Smooth muscle cell (in vitro differentiated cells): Measurements from ENCODE around the gene LNPEP. TPM values are rescaled to one million over a fixed set of nuclear protein-coding genes. Genes with fewer than 3 reads are reported as not detected.
A peak's percentile ranks its signal among the peaks of the same experiment; 100 is the strongest.

Experiments used
- DNase-seq: peaks from one replicate; lab custom pipeline; 2025; ENCODE audit not compliant: unreplicated experiment; lab: John Stamatoyannopoulos, UW
- H2AFZ ChIP-seq: fragments of 200-600 bp; sonication (generic); 2 replicates; pipeline ENCODE4 v1.6.0; 2016; ENCODE audit warnings: antibody characterized with exemption, low read depth, mild to moderate bottlenecking
- H3F3A ChIP-seq: fragments of 200-600 bp; sonication (generic); 2 replicates; pipeline ENCODE4 v1.6.0; 2017; ENCODE audit warnings: antibody characterized with exemption, low read depth
- H3K27ac ChIP-seq: fragments of 200-600 bp; sonication (generic); 2 replicates; pipeline ENCODE4 v1.5.1; 2016; ENCODE audit warnings: low read depth, mild to moderate bottlenecking
- H3K27me3 ChIP-seq: fragments of 200-600 bp; sonication (generic); 2 replicates; pipeline ENCODE4 v1.6.1; 2016; ENCODE audit warnings: low read depth, mild to moderate bottlenecking
- H3K36me3 ChIP-seq: fragments of 200-600 bp; sonication (generic); 2 replicates; pipeline ENCODE4 v1.5.1; 2016; ENCODE audit warnings: low read depth
- H3K4me1 ChIP-seq: fragments of 200-600 bp; sonication (generic); 2 replicates; pipeline ENCODE4 v1.5.1; 2016; ENCODE audit warnings: low read depth
- H3K4me2 ChIP-seq: fragments of 200-600 bp; sonication (generic); 2 replicates; pipeline ENCODE4 v1.6.0; 2016; ENCODE audit warnings: mild to moderate bottlenecking
- H3K4me3 ChIP-seq: fragments of 200-600 bp; sonication (generic); 2 replicates; pipeline ENCODE4 v1.5.1; 2016; ENCODE audit warnings: mild to moderate bottlenecking
- H3K79me2 ChIP-seq: fragments of 200-600 bp; sonication (generic); 2 replicates; pipeline ENCODE4 v1.6.0; 2016; ENCODE audit warnings: low read depth, mild to moderate bottlenecking
- H3K9ac ChIP-seq: fragments of 200-600 bp; sonication (generic); 2 replicates; pipeline ENCODE4 v1.6.0; 2016; ENCODE audit warnings: low read depth
- H3K9me3 ChIP-seq: fragments of 200-600 bp; sonication (generic); replicated peaks from 2 replicates; pipeline ENCODE4 v1.5.1; 2016; ENCODE audit warnings: low read depth
- H4K20me1 ChIP-seq: fragments of 200-600 bp; sonication (generic); 2 replicates; pipeline ENCODE4 v1.6.0; 2016; ENCODE audit warnings: low read depth
- WGBS: methylation state at CpG from one replicate; pipeline ENCODE4 v1.1.7; 2016; ENCODE audit warnings: low lambda C conversion rate; 5-methylcytosine and 5-hydroxymethylcytosine counted together
- polyA plus RNA-seq: library from polyadenylated mRNA; unstranded; fragments of >200 nt; fragmentation: Nextera tagmentation; extraction: Ambion mirVana; gene quantifications from 2 replicates; pipeline ENCODE4 v1.2.1, GENCODE V29; 2016
- total RNA-seq: library from RNA; depleted of rRNA; stranded (reverse); fragments of >200 nt; gene quantifications from 2 replicates; pipeline ENCODE4 v1.2.3, GENCODE V29; 2014
- TF ChIP-seq, protein P1 (sequence below): fragments of 200-600 bp; sonication (generic); IDR thresholded peaks from 2 replicates; pipeline ENCODE4 v1.5.1; 2017; ENCODE audit warnings: borderline replicate concordance, mild to moderate bottlenecking, antibody characterized with exemption; ENCODE audit not compliant: insufficient read depth, poor library complexity, severe bottlenecking

Gene LNPEP
- total RNA-seq (24.3 and 28.0 TPM in 2 replicates), polyA plus RNA-seq (2.3 and 3.5 TPM in 2 replicates)

DNA sequence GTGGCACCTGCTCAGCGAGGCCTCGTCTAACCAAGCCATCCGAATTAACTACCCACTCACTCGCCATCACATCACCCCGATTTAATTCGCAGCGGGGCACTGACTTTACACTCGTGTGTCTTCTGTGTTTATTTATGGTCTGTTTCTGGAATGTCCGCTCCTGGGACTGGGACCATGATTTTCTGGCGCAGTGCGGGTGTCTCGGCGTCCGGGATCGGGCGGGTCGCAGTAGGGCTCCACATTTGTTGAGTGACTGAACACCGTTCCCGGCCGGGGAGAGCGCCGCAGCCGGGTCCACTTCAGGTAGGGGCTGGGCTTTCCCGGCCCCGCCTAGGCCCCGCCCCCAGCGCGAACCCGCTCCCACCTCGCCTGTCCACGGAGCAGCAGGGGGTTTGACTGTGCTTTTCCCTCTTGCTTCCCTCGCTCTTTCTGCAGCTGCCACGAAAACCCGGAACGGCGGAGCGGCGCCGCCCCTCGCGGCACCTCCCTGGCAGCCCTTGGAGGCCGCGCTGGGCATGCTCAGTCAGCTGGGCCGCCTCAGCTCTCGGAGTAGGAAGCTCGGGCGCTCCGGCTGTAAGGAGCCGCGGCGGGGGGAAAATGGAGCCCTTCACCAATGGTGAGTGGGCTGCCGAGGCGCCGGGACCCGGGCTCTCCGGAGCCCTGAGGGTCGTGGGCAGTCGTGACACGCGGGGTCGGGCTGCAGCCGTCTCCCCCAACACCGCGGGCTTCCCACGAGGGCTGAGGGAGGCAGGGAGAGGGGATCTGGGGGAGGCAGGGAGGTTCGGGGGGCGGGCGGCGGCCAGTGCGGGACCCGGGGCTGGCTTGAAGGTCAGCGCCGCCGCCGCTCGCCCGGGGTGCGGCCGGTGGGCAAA lies at the start of gene LNPEP:
LNPEP (plus strand) TSS at position 522 of the 872 bp plus-strand sequence; CDS start at position 598, 76 bp downstream.
- under 1% methylated on average over 53 of the region's 79 CpGs for WGBS

DNA sequence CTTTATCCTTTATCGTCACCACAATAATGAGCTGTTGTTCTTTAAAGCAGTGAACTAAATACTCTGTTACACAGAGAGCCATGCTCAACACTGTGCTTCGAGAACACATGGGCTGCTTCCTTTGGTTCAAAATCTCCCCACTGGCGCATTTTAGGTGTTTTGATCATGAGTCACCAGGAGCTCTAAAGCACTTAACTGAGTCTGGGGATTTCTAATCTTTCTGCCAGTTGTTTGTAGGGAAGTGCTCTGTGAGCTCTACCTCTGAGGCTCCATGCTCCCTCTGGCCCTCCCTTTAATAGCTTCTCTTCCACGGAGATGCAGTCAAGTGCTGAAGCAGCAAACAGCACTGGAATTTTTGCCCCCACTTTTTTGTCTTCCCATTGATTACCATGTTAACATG lies 42.5 kb upstream of the LNPEP start:
- Histone ChIP-seq H3K36me3 (no peaks in the 10 kb centered on the region), H3F3A (no peaks in the 10 kb centered on the region), H3K4me2 (peak overlapping the region; percentile 53), H3K27me3 (no peaks in the 10 kb centered on the region), H3K79me2 (no peaks in the 10 kb centered on the region), H3K9me3 (no peaks in the 10 kb centered on the region), H3K4me3 (no peak overlapping the region), H4K20me1 (no peaks in the 10 kb centered on the region), H3K4me1 (peaks cover 4% of the 10 kb centered on the region), H2AFZ (no peak overlapping the region), H3K9ac (no peak overlapping the region), H3K27ac (peak overlapping the region; percentile 0)
- WGBS = 17% methylated on average over 4 of the region's 4 CpGs
- TF ChIP-seq, protein P1, sequence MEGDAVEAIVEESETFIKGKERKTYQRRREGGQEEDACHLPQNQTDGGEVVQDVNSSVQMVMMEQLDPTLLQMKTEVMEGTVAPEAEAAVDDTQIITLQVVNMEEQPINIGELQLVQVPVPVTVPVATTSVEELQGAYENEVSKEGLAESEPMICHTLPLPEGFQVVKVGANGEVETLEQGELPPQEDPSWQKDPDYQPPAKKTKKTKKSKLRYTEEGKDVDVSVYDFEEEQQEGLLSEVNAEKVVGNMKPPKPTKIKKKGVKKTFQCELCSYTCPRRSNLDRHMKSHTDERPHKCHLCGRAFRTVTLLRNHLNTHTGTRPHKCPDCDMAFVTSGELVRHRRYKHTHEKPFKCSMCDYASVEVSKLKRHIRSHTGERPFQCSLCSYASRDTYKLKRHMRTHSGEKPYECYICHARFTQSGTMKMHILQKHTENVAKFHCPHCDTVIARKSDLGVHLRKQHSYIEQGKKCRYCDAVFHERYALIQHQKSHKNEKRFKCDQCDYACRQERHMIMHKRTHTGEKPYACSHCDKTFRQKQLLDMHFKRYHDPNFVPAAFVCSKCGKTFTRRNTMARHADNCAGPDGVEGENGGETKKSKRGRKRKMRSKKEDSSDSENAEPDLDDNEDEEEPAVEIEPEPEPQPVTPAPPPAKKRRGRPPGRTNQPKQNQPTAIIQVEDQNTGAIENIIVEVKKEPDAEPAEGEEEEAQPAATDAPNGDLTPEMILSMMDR = no peak
- no peak for DNase-seq

More for the DNA sequence above, at the start of gene LNPEP:
- Histone ChIP-seq H4K20me1 (peaks cover 20% of the 10 kb centered on the region), H3K4me1 (peaks cover 20% of the 10 kb centered on the region), H2AFZ (peak within 1 kb of the TSS; percentile 82), H3F3A (peaks cover 7% of the 10 kb centered on the region), H3K9ac (peak within 1 kb of the TSS; percentile 60), H3K27ac (peak within 1 kb of the TSS; percentile 64), H3K9me3 (no peaks in the 10 kb centered on the region), H3K36me3 (no peaks in the 10 kb centered on the region), H3K4me2 (peak within 1 kb of the TSS; percentile 86), H3K79me2 (peaks cover 40% of the 10 kb centered on the region), H3K4me3 (peak within 1 kb of the TSS; percentile 79), H3K27me3 (no peaks in the 10 kb centered on the region)
- peak; percentile 83 for DNase-seq
- TF ChIP-seq, protein P1 = no peak

DNA sequence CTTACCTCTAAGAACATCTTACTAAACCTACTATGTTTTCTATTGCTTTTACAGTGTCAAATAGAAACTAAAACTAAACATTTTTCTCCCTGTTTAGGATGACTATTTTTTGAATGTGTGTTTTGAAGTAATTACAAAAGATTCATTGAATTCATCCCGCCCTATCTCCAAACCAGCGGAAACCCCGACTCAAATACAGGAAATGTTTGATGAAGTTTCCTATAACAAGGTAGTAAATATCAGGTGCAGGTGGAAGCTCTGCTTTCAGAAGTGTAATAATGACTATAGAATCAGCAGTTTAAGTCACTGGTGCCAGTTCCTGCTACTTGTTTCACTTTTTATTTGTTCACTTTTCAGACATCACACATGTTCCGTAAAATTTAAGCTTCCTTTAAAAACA lies 39.6 kb upstream of the LNPEP start:
- Histone ChIP-seq H2AFZ (no peak overlapping the region), H4K20me1 (no peaks in the 10 kb centered on the region), H3K4me3 (no peak overlapping the region), H3K4me2 (no peak overlapping the region), H3K4me1 (peaks cover 4% of the 10 kb centered on the region), H3K9ac (no peak overlapping the region), H3K79me2 (no peaks in the 10 kb centered on the region), H3K9me3 (no peaks in the 10 kb centered on the region), H3K27ac (no peak overlapping the region), H3K27me3 (no peaks in the 10 kb centered on the region), H3K36me3 (no peaks in the 10 kb centered on the region), H3F3A (no peaks in the 10 kb centered on the region)
- WGBS = 97% methylated on average over 4 of the region's 4 CpGs
- no peak for DNase-seq
- TF ChIP-seq, protein P1 = no peak
